ENCODE results near the gene MARCKSL1. TPM values are rescaled to one million over a fixed set of nuclear protein-coding genes. Genes with fewer than 3 reads are reported as not detected.

MARCKSL1 gene
- total RNA-seq, 2 experiments from 2014 or later, result 120 to 288 TPM

DNA sequence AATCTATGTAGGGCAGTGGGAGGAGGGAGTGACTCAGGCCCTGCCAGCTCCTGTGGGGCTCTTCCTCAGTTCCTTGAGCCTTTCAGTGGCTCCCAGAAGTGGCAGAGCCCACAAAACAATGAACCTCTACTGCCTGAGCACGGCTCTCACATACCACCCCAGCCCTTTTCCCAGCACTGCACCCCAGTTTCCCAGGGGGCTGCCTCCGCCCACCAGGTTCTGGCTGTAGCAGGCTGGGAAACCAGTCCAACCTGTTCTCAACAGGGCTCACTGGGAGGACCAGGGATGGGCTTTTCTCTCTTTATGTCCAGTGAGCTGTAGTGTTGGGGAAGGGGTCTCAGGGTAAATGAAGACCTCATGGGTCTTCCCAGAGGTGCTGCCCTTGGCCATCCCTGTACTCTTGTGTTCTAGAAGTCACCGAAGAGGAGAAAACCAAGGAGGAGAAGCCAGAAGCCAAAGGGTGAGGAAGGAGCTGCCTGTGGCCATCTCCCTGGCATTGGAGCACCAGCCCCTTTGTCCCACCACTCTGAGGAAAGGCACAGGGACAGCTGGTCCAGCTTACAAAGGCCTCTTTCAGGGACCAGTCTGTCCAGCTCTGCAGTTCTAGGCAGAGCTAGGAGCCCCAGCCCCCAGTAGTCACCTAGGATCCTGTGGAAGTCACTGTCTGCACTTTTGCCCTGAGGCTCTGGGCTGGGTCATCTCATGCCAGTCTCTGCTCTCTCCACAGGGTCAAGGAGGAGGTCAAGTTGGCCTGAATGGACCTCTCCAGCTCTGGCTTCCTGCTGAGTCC is 3.5 kb downstream of the MARCKSL1 start:
- Histone ChIP-seq H3K27ac (ENCODE audit: low read depth, low read length, poor library complexity, severe bottlenecking) (peak overlapping the region; percentile 64), H4K20me1 (ENCODE audit: insufficient read depth, low read length) (peaks cover 10% of the 10 kb centered on the region), H3K4me3 (ENCODE audit: low read depth, low read length, poor library complexity, severe bottlenecking) (no peak overlapping the region), H3K9me2 (ENCODE audit: insufficient read depth, low read length) (no peaks in the 10 kb centered on the region), H3K4me2 (ENCODE audit: low read length) (peak overlapping the region; percentile 9; the same call in 1 of the 2 replicates), H3K36me3 (ENCODE audit: insufficient read depth, low read length) (peaks cover 75% of the 10 kb centered on the region), H2AFZ (ENCODE audit: low read length) (no peak overlapping the region), H3K79me2 (ENCODE audit: insufficient read depth, low read depth, low read length) (peaks cover 27% of the 10 kb centered on the region), H3K4me1 (ENCODE audit: insufficient read depth, low read length, poor library complexity, severe bottlenecking) (peaks cover 39% of the 10 kb centered on the region), H3K9me3 (ENCODE audit: low read length) (no peaks in the 10 kb centered on the region)
- intact Hi-C loops (cut with micrococcal nuclease; ENCODE audit: unreplicated experiment), result no loop called here
- ChIA-PET CTCF (ENCODE audit: unreplicated experiment) (no interaction called here), POLR2A (interaction anchor here (0.9 to 4.4 kb wide), 4 partner anchors 8 to 83 kb away, joined by 3 to 23 read pairs (median 3); no protein-coding TSS in a partner anchor)
- no peak for TF ChIP-seq EZH2phosphoT487 (IDR thresholded peaks at IDR 0.05; ENCODE audit: borderline replicate concordance, low read depth, low read length)
- TF ChIP-seq, protein P1, sequence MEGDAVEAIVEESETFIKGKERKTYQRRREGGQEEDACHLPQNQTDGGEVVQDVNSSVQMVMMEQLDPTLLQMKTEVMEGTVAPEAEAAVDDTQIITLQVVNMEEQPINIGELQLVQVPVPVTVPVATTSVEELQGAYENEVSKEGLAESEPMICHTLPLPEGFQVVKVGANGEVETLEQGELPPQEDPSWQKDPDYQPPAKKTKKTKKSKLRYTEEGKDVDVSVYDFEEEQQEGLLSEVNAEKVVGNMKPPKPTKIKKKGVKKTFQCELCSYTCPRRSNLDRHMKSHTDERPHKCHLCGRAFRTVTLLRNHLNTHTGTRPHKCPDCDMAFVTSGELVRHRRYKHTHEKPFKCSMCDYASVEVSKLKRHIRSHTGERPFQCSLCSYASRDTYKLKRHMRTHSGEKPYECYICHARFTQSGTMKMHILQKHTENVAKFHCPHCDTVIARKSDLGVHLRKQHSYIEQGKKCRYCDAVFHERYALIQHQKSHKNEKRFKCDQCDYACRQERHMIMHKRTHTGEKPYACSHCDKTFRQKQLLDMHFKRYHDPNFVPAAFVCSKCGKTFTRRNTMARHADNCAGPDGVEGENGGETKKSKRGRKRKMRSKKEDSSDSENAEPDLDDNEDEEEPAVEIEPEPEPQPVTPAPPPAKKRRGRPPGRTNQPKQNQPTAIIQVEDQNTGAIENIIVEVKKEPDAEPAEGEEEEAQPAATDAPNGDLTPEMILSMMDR (conservative IDR thresholded peaks at IDR 0.05; ENCODE audit: low read length), result no peak
- no TSS peak for BruUV-seq (replicated peaks)
- no peak for DNase-seq (ENCODE audit: low spot score)

DNA sequence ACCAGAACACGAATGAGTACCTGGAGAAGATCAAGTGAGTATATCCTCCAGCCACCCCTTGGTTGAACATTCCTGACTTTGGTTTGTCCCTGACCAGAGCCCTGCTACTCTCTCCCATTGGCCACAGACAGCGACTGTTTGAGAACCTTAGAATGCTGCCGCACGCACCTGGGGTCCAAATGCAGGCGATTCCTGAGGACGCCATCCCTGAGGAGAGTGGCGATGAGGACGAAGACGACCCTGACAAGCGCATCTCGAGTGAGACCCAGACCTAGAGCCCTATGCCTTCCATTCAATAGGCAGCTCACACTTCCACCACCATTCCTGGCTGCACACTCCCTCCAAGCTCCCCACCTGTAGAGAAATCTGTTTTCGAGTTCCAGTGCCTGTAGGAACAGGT is 4.5 kb downstream of the MARCKSL1 start:
- Histone ChIP-seq H3K79me2 (ENCODE audit: insufficient read depth, low read depth, low read length) (peaks cover 27% of the 10 kb centered on the region), H3K4me3 (ENCODE audit: low read depth, low read length, poor library complexity, severe bottlenecking) (no peak overlapping the region), H4K20me1 (ENCODE audit: insufficient read depth, low read length) (peaks cover 10% of the 10 kb centered on the region), H3K36me3 (ENCODE audit: insufficient read depth, low read length) (peaks cover 84% of the 10 kb centered on the region), H3K9me3 (ENCODE audit: low read length) (no peaks in the 10 kb centered on the region), H2AFZ (ENCODE audit: low read length) (no peak overlapping the region), H3K4me2 (ENCODE audit: low read length) (no peak overlapping the region), H3K27ac (ENCODE audit: low read depth, low read length, poor library complexity, severe bottlenecking) (no peak overlapping the region), H3K9me2 (ENCODE audit: insufficient read depth, low read length) (no peaks in the 10 kb centered on the region), H3K4me1 (ENCODE audit: insufficient read depth, low read length, poor library complexity, severe bottlenecking) (peaks cover 30% of the 10 kb centered on the region)
- POLR2A ChIA-PET, result interaction anchor here (4.4 kb wide), 1 partner anchor 10 kb away, joined by 23 read pairs; no protein-coding TSS in a partner anchor
- TF ChIP-seq EZH2phosphoT487 (IDR thresholded peaks at IDR 0.05; ENCODE audit: borderline replicate concordance, low read depth, low read length), result no peak
- TF ChIP-seq, protein P1 (conservative IDR thresholded peaks at IDR 0.05; ENCODE audit: low read length), result no peak
- no peak for DNase-seq (ENCODE audit: low spot score)
- BruUV-seq (replicated peaks), result no TSS peak
- CTCF ChIA-PET (ENCODE audit: unreplicated experiment), result interaction anchor here (0.6 kb wide), 1 partner anchor 12 kb away, joined by 3 read pairs; no protein-coding TSS in a partner anchor
- intact Hi-C loops (cut with micrococcal nuclease; ENCODE audit: unreplicated experiment), result no loop called here
